ENCODE measurements around the gene NR1H2.

- TF ChIP-seq, protein P1, sequence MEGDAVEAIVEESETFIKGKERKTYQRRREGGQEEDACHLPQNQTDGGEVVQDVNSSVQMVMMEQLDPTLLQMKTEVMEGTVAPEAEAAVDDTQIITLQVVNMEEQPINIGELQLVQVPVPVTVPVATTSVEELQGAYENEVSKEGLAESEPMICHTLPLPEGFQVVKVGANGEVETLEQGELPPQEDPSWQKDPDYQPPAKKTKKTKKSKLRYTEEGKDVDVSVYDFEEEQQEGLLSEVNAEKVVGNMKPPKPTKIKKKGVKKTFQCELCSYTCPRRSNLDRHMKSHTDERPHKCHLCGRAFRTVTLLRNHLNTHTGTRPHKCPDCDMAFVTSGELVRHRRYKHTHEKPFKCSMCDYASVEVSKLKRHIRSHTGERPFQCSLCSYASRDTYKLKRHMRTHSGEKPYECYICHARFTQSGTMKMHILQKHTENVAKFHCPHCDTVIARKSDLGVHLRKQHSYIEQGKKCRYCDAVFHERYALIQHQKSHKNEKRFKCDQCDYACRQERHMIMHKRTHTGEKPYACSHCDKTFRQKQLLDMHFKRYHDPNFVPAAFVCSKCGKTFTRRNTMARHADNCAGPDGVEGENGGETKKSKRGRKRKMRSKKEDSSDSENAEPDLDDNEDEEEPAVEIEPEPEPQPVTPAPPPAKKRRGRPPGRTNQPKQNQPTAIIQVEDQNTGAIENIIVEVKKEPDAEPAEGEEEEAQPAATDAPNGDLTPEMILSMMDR (IDR thresholded peaks at IDR 0.05; ENCODE audit: low read depth, low read length) = no peak
- no peak for TF ChIP-seq EZH2phosphoT487 (IDR thresholded peaks at IDR 0.05; ENCODE audit: low read depth)
Observed at GRCh38 chr19:50418176-50419021, 42.1 kb downstream of the NR1H2 start, which contains the start of gene SPIB.
